Stimulated activated CD4-positive, alpha-beta T cell treated with anti-CD3 and anti-CD28 coated beads, TNF-alpha, amount 100 ng/mL, for 24 hours (primary cell): ENCODE measurements around the gene RAB38.

Source experiments
- DNase-seq, 3 experiments: peaks; one replicate each; pipeline ENCODE4 v3.0.0-alpha.2; 2020; ENCODE audit warnings: low read depth in 3 of 3

The RAB38 gene

GRCh38 chr11:88169881-88170280 lies 5.4 kb downstream of the RAB38 start:
- no peak for DNase-seq

- no peak for DNase-seq
Observed at GRCh38 chr11:88169471-88169870, 5.8 kb downstream of the RAB38 start.

DNA sequence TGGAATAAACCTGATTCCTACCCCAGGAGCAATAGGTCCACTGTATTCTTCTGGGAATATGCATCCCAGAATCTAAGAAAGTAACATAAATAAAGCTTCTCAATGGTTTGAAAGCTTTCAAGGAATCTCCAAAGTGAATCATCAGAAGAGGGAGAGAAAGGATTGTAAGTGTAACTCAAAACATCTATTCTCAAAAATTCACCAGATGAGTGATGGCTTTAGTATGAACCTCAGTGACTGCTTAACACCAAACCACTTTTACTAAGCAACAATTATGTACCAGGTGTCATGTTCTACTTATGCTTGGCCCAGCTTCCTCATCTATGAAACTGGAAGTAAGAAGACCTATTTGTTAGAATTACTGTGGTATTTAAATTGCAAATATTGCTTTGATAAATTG lies 7.4 kb downstream of the RAB38 start:
- no peak for DNase-seq

GRCh38 chr11:88164806-88165585 lies 10.2 kb downstream of the RAB38 start:
- DNase-seq = no peak

DNA sequence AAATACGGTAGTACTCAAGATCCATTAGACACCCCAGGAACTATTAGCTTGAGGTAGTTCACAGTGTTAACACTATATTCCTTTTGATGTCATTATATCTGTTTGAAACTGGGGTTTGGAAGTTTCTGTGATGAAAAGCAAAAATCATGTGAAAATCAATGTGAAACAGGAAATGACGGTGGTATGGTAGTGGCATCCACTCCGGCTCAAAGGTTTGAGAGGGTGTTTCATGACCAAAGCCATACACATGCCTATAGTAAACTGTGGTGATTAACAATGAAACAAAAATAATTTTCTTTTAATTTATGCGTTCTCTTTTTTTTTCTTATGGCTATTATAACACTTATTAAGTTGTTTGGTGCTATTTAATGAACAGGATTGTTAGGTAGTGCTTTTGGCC lies 10.9 kb downstream of the RAB38 start:
- no peak for DNase-seq

- DNase-seq = no peak
Observed at GRCh38 chr11:88158081-88158480, 17.2 kb downstream of the RAB38 start.

DNA sequence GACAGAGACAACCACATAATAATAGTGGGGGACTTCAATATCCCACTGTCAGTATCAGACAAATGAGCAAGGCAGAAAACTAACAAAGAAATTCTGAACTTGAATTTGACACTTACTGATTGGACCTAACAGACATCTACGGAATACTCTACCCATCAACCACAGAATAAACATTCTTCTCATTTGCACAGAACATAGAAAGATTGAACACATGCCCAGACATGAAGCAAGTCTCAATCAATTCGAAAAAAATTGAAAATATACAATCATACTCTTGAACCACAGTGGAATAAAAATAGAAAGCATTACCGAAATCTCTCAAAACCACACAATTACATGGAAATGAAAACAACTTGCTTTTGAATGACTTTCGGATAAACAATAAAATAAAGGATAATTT lies 17.9 kb downstream of the RAB38 start:
- no peak for DNase-seq

- no peak for DNase-seq
Observed at GRCh38 chr11:88152381-88152780, 22.9 kb downstream of the RAB38 start.

DNA sequence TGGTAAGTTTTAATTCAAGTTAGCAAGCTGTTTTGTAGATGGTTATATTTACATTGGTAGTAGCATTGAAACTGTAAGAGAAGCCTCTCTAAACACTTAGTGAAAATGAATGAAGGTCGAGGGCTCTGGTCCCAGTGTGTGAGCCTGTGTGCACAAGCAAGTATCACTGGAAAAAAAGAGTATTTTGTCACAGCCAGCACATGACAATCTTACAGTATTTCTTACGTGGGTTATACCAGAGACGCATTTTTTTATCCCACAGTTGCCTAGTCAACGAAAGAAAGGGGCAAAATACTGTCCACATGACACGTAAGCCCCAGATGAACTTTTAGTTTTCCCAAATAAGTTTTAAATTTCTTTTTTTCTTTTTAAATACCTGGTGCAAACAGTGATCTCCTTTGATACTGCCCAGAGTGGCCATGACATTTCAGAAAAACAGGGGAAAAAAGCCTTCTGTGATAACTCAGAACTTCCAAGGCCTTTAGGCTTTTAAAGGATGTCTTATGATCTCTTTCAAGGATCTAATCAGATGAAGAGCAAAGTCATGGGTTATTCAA lies 23.5 kb downstream of the RAB38 start:
- no peak for DNase-seq

DNA sequence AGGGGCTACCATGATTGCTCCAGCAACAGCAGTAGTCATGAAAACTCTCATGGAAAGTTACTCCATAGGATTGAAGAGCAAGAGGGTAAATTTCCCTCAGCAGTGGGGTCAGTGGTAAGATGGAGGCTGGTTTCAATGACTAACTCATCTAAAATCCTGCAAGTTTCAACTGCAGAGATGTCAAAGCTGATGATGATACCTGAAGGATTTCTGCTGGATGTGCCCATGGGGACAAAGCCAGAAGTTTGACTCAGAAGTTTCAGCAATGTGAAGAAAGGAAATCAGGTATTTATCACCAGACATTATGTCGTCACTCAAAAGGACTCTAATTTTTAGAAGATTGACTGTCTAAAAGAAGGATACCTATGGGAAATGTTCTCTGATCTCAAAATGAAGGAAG lies 29.1 kb downstream of the RAB38 start:
- DNase-seq = no peak

- DNase-seq = no peak
Observed at GRCh38 chr11:88139865-88140264, 35.4 kb downstream of the RAB38 start.

DNA sequence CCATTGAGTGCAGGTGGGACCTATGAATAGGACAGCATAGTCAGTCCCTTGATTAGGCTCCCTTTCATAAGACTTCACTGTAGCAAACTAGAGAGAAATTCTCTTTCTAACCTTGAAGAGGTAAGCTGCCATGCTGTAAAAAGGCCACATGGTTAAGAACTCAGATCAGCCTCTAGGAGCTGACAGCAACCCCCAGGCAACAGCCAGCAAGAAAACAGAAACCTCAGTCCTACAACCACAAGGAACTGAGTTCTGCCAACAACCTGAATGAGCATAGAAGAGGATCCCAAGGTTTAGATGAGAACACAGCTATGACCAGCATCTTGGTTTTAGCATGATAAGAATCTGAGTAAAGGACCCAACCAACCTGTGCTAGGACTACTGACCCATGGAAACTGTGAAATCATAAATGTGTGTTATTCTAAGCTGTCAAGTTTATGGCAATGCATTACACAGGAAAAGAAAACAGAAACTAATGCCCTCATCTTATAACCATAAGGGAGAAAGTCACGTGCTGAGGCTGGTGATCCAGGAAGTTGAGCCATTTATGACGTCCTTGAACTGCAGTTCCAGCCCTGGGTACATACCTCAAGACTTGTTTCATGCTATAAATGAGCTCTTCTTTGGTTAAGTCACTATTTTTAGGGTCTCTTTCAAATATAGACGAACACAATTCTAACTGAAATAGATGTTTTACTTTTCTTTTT lies 43.3 kb downstream of the RAB38 start:
- no peak for DNase-seq

DNA sequence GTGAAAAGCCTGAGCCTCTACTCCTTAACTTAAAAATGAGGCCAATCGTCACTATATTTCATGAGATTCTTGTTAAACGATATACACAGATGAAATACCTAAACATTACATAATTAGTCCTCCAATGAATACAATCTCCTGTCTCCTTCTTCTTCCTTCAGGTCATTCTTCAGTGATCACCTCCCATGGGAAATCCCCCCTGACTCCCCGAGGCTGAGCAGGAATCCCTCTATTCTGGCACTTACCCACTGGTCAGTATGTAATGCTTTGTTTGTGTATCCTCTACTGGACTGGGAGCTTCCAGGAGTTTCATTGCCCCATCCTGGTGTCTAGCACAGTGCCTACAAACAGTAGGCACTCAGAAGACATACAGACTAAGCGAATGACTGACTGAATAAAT lies 52.3 kb downstream of the RAB38 start:
- DNase-seq = no peak

- DNase-seq = no peak
Observed at GRCh38 chr11:88119561-88119960, 55.7 kb downstream of the RAB38 start.

DNA sequence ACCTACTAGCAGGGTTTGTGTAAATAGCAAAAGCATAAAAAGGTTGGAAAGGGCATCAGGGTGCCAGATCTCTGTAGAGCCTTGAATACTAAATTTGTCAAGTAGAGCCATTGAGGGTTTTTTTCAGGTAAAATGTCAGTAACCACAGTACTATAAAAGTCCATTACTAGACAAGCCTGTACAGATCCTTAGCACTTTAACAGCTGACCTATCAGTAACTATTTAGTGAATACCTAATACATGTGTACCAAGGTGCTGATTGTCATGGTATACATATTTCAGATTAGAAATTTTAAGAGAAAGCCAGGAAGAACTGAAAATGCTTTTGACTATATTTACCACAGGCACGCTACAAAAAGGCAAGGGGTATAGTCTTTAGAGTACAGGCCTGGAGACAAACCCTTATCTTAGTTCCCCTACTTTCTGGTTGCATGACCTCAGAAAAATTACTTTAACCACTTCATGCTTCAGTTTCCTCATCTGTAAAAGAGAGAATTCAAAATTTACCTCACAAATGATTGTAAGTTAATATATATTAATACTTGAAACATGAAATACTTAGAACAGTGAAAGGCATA lies 57.9 kb downstream of the RAB38 start:
- no peak for DNase-seq

GRCh38 chr11:88115828-88116755 lies 59.2 kb downstream of the RAB38 start:
- no peak for DNase-seq

DNA sequence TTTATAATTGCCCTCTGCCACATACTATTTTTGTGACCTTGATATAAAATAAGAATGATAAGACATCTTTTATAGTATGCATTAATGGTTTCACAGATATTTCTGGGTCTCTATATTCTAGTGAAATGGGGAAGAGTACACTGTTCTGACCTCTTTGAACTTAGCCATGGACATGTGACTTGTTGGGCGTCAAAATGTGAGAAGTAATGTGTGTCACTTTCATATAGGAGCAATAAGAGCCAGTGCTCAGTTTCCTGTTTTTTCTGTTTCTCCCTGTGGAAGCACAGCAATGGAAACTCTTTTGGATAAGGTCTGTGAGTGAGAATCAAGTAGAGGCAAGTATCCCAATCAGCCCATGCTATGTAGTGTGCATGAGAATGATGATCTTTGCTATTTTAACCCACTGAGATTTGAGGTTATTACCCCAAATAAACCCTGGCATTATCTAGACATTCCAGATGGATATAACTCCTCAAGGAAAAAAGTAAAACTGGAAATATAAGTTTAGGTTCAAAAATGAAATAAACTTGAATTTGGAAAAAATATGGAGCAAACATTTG lies 60.7 kb downstream of the RAB38 start:
- DNase-seq = no peak

- no peak for DNase-seq
Observed at GRCh38 chr11:88106666-88107065, 68.6 kb downstream of the RAB38 start.

- DNase-seq = no peak
Observed at GRCh38 chr11:88105951-88106350, 69.3 kb downstream of the RAB38 start.

DNA sequence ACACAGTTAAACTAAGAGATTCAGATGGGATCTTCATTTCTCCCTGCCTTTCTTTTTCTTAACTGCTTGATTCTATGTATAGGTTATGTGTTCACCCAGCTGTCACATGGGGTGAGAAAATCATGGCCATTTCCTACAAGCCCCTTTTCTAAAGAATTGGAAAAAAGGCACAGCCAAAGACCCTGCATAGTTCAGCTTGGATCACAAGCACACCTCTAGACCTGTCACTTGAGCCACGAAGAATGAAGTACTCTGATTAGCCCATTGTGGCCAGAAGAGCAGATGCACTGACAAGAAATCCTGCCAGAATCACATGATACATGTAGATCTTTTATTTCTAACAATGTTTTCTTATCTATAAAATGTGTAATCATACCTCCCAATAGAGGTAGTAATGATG lies 69.7 kb downstream of the RAB38 start:
- no peak for DNase-seq

- DNase-seq = no peak
Observed at GRCh38 chr11:88104408-88104807, 70.8 kb downstream of the RAB38 start.
